Lower leg skin (tissue), 4 donors: ENCODE data around the gene LAMA4. TPM values are rescaled to one million over a fixed set of nuclear protein-coding genes. Genes with fewer than 3 reads are reported as not detected.

Experiments used
- DNase-seq, 2 donors: peaks; one replicate each; pipeline ENCODE4 v3.0.0-alpha.2; 2019; ENCODE audit warnings: low spot score in 2 of 2
- H3K4me3 ChIP-seq: fragments of 200-600 bp; sonication (generic); 2 replicates; pipeline ENCODE4 v1.5.1; 2017; ENCODE audit warnings: mild to moderate bottlenecking, low read depth; ENCODE audit not compliant: poor library complexity, severe bottlenecking
- CTCF ChIP-seq, 3 donors: fragments of 450-650 bp; IDR thresholded peaks; one replicate each; pipeline ENCODE4 v1.5.1; 2016; ENCODE audit warnings: antibody characterized with exemption in 3 of 3, mild to moderate bottlenecking in 3 of 3, moderate library complexity in 2 of 3
- POLR2A ChIP-seq, 2 donors: fragments of 450-650 bp; IDR thresholded peaks; one replicate each; pipeline ENCODE4 v1.6.1; 2016 to 2017; ENCODE audit warnings: antibody characterized with exemption in 2 of 2, mild to moderate bottlenecking in 1 of 2, moderate library complexity in 1 of 2
- WGBS, 2 donors: methylation state at CpG; one replicate each; pipeline ENCODE4 v1.1.5; 2018; 5-methylcytosine and 5-hydroxymethylcytosine counted together
- intact Hi-C: fragments of 100-400 bp; cut with DNase I; formaldehyde crosslinking; loops from one replicate; pipeline ENCODE4 v1.15.0; 2023; ENCODE audit warnings: low total_unique reads
- total RNA-seq, 4 donors: library from RNA; depleted of rRNA; stranded (reverse); fragments of >200 nt; gene quantifications; one replicate each; pipeline ENCODE4 v1.1.0, GENCODE V29; 2016

The LAMA4 gene
- total RNA-seq, 4 donors from 2014 or later, result 11.0 to 18.7 (median 17.4) TPM

GRCh38 chr6:112287577-112288225 lies 33.3 kb upstream of the LAMA4 start:
- no peak overlapping the region for H3K4me3 ChIP-seq
- intact Hi-C loops, result no loop called here
- TF ChIP-seq POLR2A (IDR thresholded peaks at IDR 0.05), result no peak
- TF ChIP-seq CTCF (IDR thresholded peaks at IDR 0.05), result no peak
- 82 to 84% methylated on average over 4 of the region's 4 CpGs for WGBS, 2 donors
- DNase-seq, result no peak

- no peak overlapping the region for H3K4me3 ChIP-seq
- 64 to 66% methylated on average over 1 of the region's 1 CpG for WGBS, 2 donors
- no peak for TF ChIP-seq POLR2A (IDR thresholded peaks at IDR 0.05)
- DNase-seq, result no peak
- intact Hi-C loops, result no loop called here
These were observed 32.3 kb upstream of the LAMA4 start for GRCh38 chr6:112286500-112287144.

- TF ChIP-seq POLR2A (IDR thresholded peaks at IDR 0.05), result no peak
- no peak for TF ChIP-seq CTCF (IDR thresholded peaks at IDR 0.05)
- WGBS, 2 donors, result 84 to 92% methylated on average over 2 of the region's 2 CpGs
- DNase-seq, result no peak
- no peak overlapping the region for H3K4me3 ChIP-seq
- intact Hi-C loops, result no loop called here
These were observed 31.6 kb upstream of the LAMA4 start for GRCh38 chr6:112286010-112286409.

- TF ChIP-seq POLR2A (IDR thresholded peaks at IDR 0.05), result no peak
- no peak for TF ChIP-seq CTCF (IDR thresholded peaks at IDR 0.05)
- H3K4me3 ChIP-seq, result no peak overlapping the region
- no peak for DNase-seq
- intact Hi-C loops, result no loop called here
These were observed 30.2 kb upstream of the LAMA4 start for GRCh38 chr6:112284603-112285002.

- 94 to 96% methylated on average over 4 of the region's 4 CpGs for WGBS, 2 donors
- DNase-seq, result no peak
- H3K4me3 ChIP-seq, result no peak overlapping the region
- TF ChIP-seq POLR2A (IDR thresholded peaks at IDR 0.05) (no peak), CTCF (IDR thresholded peaks at IDR 0.05) (no peak)
- intact Hi-C loops, result no loop called here
These were observed 29.3 kb upstream of the LAMA4 start for GRCh38 chr6:112283621-112284020.

GRCh38 chr6:112281821-112282615 lies 27.7 kb upstream of the LAMA4 start:
- WGBS, 2 donors, result 25 to 30% methylated on average over 4 of the region's 4 CpGs
- H3K4me3 ChIP-seq, result no peak overlapping the region
- no peak for DNase-seq
- TF ChIP-seq CTCF (IDR thresholded peaks at IDR 0.05) (no peak), POLR2A (IDR thresholded peaks at IDR 0.05) (no peak)
- intact Hi-C loops, result no loop called here
